Measurements from ENCODE around the gene CCL15.

The CCL15 gene

GRCh38 chr17:36014946-36015345 is 13.6 kb upstream of the CCL15 start:
- peaks cover 30% of the 10 kb centered on the region for H3K9me3 Mint-ChIP-seq
- no peaks in the 10 kb centered on the region for H3K4me1 Mint-ChIP-seq
- no peak overlapping the region for H3K27ac Mint-ChIP-seq
- H3K36me3 Mint-ChIP-seq (ENCODE audit: low read depth) = no peaks in the 10 kb centered on the region
- TF ChIP-seq CTCF (IDR thresholded peaks at IDR 0.05) = no peak
- H3K4me3 Mint-ChIP-seq = no peak overlapping the region
- H3K27me3 Mint-ChIP-seq (ENCODE audit: low read depth, poor library complexity) = peaks cover 38% of the 10 kb centered on the region
- no peak for DNase-seq

GRCh38 chr17:36011201-36011600 is 9.8 kb upstream of the CCL15 start:
- no peak for TF ChIP-seq CTCF (IDR thresholded peaks at IDR 0.05)
- Mint-ChIP-seq H3K27me3 (ENCODE audit: low read depth, poor library complexity) (peaks cover 16% of the 10 kb centered on the region), H3K36me3 (ENCODE audit: low read depth) (no peaks in the 10 kb centered on the region), H3K4me3 (no peak overlapping the region), H3K27ac (no peak overlapping the region), H3K9me3 (peaks cover 46% of the 10 kb centered on the region), H3K4me1 (no peaks in the 10 kb centered on the region)
- DNase-seq = no peak

GRCh38 chr17:36008998-36009665 is 7.8 kb upstream of the CCL15 start:
- H3K4me3 Mint-ChIP-seq = no peak overlapping the region
- peaks cover 7% of the 10 kb centered on the region for H3K4me1 Mint-ChIP-seq
- no peak overlapping the region for H3K27ac Mint-ChIP-seq
- no peak for DNase-seq
- peaks cover 16% of the 10 kb centered on the region for H3K27me3 Mint-ChIP-seq (ENCODE audit: low read depth, poor library complexity)
- H3K36me3 Mint-ChIP-seq (ENCODE audit: low read depth) = no peaks in the 10 kb centered on the region
- peak; percentile 12 for TF ChIP-seq CTCF (IDR thresholded peaks at IDR 0.05)
- peaks cover 46% of the 10 kb centered on the region for H3K9me3 Mint-ChIP-seq

GRCh38 chr17:36004594-36005108 is 3.3 kb upstream of the CCL15 start:
- Mint-ChIP-seq H3K27me3 (ENCODE audit: low read depth, poor library complexity) (peaks cover 4% of the 10 kb centered on the region), H3K4me1 (peaks cover 24% of the 10 kb centered on the region)

GRCh38 chr17:36002631-36003030 is 1.3 kb upstream of the CCL15 start:
- TF ChIP-seq CTCF (IDR thresholded peaks at IDR 0.05) = no peak
- peaks cover 9% of the 10 kb centered on the region for H3K27me3 Mint-ChIP-seq (ENCODE audit: low read depth, poor library complexity)
- no peak for DNase-seq
- H3K9me3 Mint-ChIP-seq = peaks cover 2% of the 10 kb centered on the region
- H3K27ac Mint-ChIP-seq = no peak overlapping the region
- no peak overlapping the region for H3K4me3 Mint-ChIP-seq
- H3K4me1 Mint-ChIP-seq = peaks cover 24% of the 10 kb centered on the region
- H3K36me3 Mint-ChIP-seq (ENCODE audit: low read depth) = no peaks in the 10 kb centered on the region

More at GRCh38 chr17:36004594-36005108, 3.3 kb upstream of the CCL15 start:
- Mint-ChIP-seq H3K36me3 (ENCODE audit: low read depth) (no peaks in the 10 kb centered on the region), H3K9me3 (peaks cover 16% of the 10 kb centered on the region), H3K27ac (no peak overlapping the region), H3K4me3 (no peak overlapping the region)
- no peak for TF ChIP-seq CTCF (IDR thresholded peaks at IDR 0.05)
- no peak for DNase-seq

Measured in nephron progenitor cell (in vitro differentiated cells).